Urinary bladder (tissue), 4 donors: ENCODE results near the gene TTC12. TPM values are rescaled to one million over a fixed set of nuclear protein-coding genes. Genes with fewer than 3 reads are reported as not detected.
A peak's percentile ranks its signal among the peaks of the same experiment; 100 is the strongest.
"Not testable (repeated sequence)": the region's sequence is repeated elsewhere in the genome, so short reads cannot be mapped to it uniquely, and the experiment has no call there.

Source experiments
- DNase-seq: peaks from one replicate; pipeline ENCODE4 v3.0.0-alpha.2; 2015; ENCODE audit errors: extremely low spot score
- H3K27ac ChIP-seq: one replicate; pipeline ENCODE4 v1.5.1; 2013; ENCODE audit warnings: low read depth, mild to moderate bottlenecking, moderate library complexity
- H3K36me3 ChIP-seq: one replicate; pipeline ENCODE4 v1.6.1; 2013; ENCODE audit warnings: mild to moderate bottlenecking, moderate library complexity; ENCODE audit not compliant: insufficient read depth
- H3K4me1 ChIP-seq: one replicate; pipeline ENCODE4 v1.6.1; 2013; ENCODE audit warnings: mild to moderate bottlenecking, moderate library complexity; ENCODE audit not compliant: insufficient read depth
- H3K4me3 ChIP-seq: one replicate; pipeline ENCODE4 v1.5.1; 2013; ENCODE audit warnings: low read depth, low read length
- WGBS: extraction: QIAGEN DNeasy Blood & Tissue Kit; methylation state at CpG from one replicate; pipeline ENCODE4 v1.1.7; 2013; 5-methylcytosine and 5-hydroxymethylcytosine counted together
- polyA plus RNA-seq: library from polyadenylated mRNA; stranded (reverse); fragments of 200-250 nt; gene quantifications from one replicate; pipeline ENCODE4 v1.2.3, GENCODE V29; 2013
- total RNA-seq: library from RNA; depleted of rRNA; stranded (reverse); fragments of >200 nt; gene quantifications from one replicate; pipeline ENCODE4 v1.2.3, GENCODE V29; 2014
- donor health status: healthy with polysubstance abuse.
- donor health status: healthy.

The TTC12 gene
- total and polyA plus RNA-seq, 2 donors = 12.0 to 27.7 TPM

DNA sequence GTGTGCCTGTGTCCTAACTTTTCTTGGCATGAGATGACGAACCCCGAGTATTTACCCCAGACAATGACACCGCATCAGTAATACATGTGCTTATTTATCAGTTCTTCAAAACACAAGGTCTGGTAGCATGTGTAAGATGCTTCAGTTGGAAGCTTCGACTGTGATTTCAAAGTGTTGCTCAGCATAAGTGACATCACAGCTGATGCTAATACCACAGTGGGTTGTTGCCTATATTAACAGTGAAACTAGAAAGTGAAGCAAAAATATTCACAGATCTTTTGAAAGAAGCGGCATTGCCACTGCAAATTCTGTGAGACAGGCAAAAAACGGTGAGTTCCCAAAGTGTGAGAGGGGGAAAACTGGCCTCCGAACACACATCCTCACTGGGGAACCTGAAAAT, 18.4 kb upstream of the TTC12 start:
- Histone ChIP-seq H3K4me1 (no peaks in the 10 kb centered on the region), H3K4me3 (no peak overlapping the region), H3K36me3 (no peaks in the 10 kb centered on the region), H3K27ac (no peak overlapping the region)
- 80% methylated on average over 7 of the region's 7 CpGs for WGBS
- DNase-seq = no peak

DNA sequence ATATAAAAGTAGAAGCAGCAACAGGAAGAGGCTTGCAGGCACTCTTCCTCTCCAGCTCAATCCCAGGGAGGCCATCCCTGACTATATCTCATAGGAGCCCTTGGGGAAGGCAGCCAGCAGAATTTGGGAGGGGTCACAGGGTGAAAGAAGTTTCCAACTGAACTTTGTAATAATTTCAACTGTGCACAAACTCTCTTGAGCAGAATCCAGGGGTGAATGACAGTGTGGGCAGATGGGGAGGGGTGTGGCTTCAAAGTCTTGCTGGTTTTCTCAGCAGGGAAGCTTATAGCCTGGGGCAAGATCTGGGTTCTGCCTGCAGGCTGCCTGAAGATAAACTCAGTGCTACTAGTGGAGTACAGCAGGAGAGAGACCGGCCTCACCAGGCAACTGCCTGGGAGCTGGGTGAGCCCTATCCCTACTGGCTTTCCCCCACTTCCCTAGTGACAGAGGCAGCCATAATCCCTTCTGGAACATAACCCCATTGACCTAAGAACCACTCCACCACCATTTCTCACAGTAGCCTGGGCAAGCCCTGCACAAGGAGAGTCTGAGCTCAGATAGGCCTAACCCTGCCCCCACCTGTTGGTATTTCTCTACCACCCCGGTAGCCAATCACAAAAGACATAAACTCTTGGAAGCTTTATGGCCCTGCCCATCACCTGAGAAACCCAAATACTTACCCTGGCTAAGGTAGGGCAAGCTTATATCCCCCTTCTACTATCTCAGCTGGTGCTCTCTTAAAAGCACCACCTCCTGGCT, 17.8 kb upstream of the TTC12 start:
- WGBS = 76% methylated on average over 2 of the region's 2 CpGs
- Histone ChIP-seq H3K27ac (no peak overlapping the region), H3K4me1 (no peaks in the 10 kb centered on the region), H3K4me3 (no peak overlapping the region), H3K36me3 (no peaks in the 10 kb centered on the region)
- DNase-seq = no peak

DNA sequence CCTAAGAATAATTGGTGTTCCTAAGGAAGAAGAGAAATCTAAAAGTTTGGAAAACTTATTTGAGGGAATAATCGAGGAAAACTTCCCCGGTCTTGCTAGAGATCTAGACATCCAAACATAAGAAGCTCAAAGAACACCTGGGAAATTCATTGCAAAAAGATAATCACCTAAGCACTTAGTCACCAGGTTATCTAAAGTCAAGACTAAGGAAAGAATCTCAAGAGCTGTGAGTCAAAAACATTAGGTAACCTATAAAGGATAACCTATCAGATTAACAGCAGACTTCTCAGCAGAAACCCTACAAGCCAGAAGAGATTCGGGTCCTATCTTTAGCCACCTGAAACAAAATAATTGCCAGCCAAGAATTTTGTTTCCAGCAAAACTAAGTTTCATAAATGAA, 15.9 kb upstream of the TTC12 start:
- 96% methylated on average over 3 of the region's 3 CpGs for WGBS

DNA sequence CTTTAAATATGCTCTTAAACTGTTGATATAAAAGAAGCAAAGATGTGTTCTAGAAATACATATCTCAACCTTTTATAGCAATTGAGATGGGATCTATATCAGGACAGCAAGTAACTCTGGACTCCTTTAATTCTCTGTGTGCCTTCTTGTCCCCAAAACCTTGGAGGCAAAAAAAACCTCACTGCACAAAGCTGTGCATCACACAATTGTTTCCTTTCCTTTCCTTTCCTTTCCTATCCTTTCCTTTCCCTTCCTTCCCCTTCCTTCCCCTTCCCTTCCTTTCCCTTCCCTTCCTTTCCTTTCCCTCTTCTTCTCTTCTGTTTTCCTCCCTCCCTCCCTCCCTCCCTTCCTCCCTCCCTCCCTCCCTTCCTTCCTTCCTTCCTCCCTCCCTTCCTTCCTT, 9.5 kb upstream of the TTC12 start:
- no peak overlapping the region for H3K27ac ChIP-seq
- no peak for DNase-seq
- no peaks in the 10 kb centered on the region for H3K4me1 ChIP-seq

More for the DNA sequence above, 15.9 kb upstream of the TTC12 start:
- H3K4me1 ChIP-seq, H3K36me3 ChIP-seq, DNase-seq, H3K27ac ChIP-seq, H3K4me3 ChIP-seq: not testable (repeated sequence)

DNA sequence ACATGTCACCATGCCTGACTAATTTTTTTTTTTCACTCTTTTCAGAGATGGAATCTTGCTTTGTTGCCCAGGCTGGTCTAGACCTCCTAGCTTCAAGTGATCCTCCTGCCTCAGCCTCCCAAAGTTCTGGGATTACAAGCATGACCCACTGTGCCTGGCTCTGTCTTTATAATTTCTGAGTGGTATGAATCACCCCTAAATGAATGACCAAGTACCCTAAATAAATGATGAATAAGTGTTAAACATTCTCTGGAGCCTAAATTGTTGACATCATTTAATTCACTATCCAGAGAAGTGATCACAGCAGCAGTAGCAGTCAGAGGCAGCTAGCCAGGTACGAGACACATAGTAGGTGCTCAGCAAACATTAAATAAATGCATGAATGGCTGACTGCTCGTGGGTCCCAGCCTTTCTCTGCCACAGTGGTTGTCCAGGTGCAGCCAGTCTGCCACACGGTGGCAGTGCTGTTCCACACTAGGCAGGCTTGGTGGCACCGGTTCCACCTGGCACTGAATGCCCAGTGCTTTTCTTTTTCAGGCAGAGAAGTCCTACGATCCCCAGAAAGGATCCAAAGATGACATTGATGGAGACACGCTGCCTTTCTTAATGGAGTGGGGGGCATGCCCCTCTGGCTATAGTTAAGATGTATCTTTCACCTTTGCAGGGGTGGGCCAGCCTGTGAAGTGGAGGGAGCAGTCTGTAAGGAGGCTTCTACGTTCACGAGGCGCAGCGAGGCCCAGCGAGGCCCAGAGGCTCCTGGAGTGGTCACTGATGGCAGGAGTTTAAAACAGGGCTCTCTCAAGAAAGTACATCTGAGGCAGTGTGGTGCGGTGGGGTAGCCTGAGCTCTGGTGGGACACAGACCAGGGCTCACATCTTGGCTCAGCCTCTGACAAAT, 8.7 kb upstream of the TTC12 start:
- DNase-seq = no peak
- H3K4me1 ChIP-seq = no peaks in the 10 kb centered on the region
- H3K4me3 ChIP-seq = no peak overlapping the region
- H3K27ac ChIP-seq = no peak overlapping the region
- H3K36me3 ChIP-seq = no peaks in the 10 kb centered on the region
- 41% methylated on average over 12 of the region's 12 CpGs for WGBS

More for the DNA sequence above, 9.5 kb upstream of the TTC12 start:
- Histone ChIP-seq H3K4me3 (no peak overlapping the region), H3K36me3 (no peaks in the 10 kb centered on the region)

DNA sequence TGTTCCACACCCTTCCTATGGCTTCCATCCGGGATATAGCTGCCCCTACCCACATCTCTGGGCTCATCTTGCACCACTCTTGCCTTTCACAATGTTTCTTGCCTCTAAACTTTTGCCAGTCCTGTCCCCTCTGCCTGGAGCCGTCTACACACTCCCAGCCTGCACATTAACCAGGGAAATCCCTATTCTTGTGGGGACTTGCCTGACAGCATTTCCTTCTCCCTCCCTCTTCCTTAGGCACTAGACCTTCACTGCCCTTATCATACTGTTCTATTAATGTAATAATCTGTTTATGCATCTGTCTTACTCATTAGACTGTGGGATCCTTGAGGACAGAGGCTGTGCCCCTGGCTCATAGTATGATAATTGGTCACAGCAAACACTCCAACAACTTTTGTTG, 5.8 kb upstream of the TTC12 start:
- no peak for DNase-seq
- Histone ChIP-seq H3K27ac (no peak overlapping the region), H3K4me1 (no peaks in the 10 kb centered on the region), H3K36me3 (no peaks in the 10 kb centered on the region), H3K4me3 (no peak overlapping the region)
- WGBS = 63% methylated on average over 2 of the region's 2 CpGs

DNA sequence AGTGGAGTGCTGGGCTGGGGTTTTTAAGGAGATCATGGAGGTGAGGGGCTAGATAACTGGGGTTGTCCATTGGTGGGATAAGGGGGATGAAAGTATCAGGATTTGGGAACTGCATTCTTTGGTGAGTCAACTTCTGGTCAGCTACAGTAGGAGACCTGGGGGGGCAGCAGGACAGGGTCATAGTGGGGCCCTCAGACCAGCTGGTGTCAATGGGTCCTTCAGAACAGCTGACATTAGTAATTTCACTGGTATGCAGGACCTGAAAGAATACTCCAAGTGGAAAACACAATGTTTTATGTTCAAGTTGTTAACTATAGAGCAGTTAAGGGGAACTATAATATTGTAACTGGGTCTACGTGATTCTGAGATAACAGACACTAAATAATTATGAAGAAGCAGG, 2.8 kb upstream of the TTC12 start:
- Histone ChIP-seq H3K36me3 (no peaks in the 10 kb centered on the region), H3K4me1 (no peaks in the 10 kb centered on the region), H3K4me3 (no peak overlapping the region), H3K27ac (no peak overlapping the region)
- no peak for DNase-seq
- WGBS = 88% methylated on average over 1 of the region's 1 CpG

DNA sequence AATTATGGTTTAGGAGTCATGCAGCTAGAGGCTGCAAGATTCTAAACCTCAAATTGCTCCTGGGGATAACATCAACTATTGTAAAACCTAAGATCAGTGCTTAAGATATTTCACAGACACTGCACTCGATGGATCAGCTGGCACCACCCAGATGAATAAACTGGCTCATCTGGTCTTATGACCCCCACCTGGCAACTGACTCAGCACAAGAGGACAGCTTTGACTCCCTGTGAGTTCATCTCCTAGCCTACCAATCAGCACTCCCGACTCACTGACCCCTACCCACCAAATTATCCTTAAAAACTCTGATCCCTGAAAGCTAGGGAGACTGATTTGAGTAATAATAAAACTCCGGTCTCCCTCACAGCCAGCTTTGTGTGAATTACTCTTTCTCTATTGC, 782 bp upstream of the TTC12 start:
- 76% methylated on average over 3 of the region's 3 CpGs for WGBS
- no peaks in the 10 kb centered on the region for H3K36me3 ChIP-seq
- H3K27ac ChIP-seq = no peak overlapping the region
- no peak overlapping the region for H3K4me3 ChIP-seq
- no peaks in the 10 kb centered on the region for H3K4me1 ChIP-seq
- no peak for DNase-seq

DNA sequence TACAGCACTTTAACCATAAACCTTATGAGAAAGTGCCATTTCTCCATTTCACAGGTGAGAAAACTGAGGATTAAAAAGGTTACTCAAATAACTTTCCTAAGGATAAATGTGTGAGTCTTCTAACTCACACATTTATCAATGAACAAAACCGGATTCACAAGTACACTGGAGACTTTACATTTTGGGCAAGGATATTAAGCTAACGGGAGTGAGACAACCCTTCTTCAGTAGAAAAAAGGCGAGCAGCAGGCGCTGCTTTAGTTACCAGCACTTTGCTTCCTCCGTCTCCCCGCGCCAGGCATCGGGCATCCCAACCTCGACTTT, 356 bp upstream of the TTC12 start:
- H3K4me3 ChIP-seq = peak overlapping the region; percentile 59
- no peaks in the 10 kb centered on the region for H3K36me3 ChIP-seq
- WGBS = 4% methylated on average over 9 of the region's 9 CpGs
- H3K4me1 ChIP-seq = no peaks in the 10 kb centered on the region
- no peak for DNase-seq
- H3K27ac ChIP-seq = no peak overlapping the region

DNA sequence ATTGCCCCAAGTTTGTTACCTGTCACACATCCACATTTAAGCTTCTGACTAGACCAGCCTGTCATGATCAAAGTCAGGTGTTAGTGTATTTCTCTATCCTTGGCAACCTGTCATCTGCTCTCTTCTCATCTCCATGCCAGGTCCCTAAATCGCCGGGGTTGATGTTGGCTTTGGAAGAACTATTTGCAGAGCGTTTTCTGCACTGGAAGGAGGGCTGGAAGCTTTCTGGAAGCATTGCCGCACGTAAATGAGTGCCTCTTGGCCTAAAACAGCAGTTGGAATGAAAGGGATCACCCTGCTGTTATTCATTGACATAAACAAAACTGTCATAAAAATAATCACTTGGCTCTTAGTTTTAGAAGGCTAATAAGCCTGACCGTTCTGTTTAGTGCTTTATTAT, 1.4 kb downstream of the TTC12 start:
- Histone ChIP-seq H3K36me3 (no peaks in the 10 kb centered on the region), H3K4me1 (no peaks in the 10 kb centered on the region), H3K27ac (no peak overlapping the region), H3K4me3 (no peak overlapping the region)
- WGBS = 21% methylated on average over 6 of the region's 6 CpGs
- DNase-seq = no peak

DNA sequence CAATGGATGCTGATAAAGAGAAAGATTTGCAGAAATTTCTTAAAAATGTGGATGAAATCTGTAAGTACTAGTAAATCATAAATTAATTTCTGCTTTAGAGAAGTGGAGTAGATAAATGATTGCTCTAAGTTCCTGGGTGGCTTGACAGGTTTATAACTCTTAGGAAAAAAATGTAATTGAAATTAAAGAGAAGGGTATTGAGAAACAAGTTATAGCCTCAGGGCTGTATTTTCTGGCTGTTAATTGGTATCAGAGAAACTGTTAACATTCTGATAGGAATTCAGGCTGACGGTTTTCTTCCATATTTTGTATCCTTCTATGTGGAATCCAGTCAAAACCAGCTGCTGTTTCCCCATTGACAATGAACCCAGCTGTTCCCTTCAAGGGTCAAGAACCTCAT, 1.9 kb downstream of the TTC12 start:
- DNase-seq = no peak
- 54% methylated on average over 1 of the region's 1 CpG for WGBS
- H3K27ac ChIP-seq = no peak overlapping the region
- no peaks in the 10 kb centered on the region for H3K4me1 ChIP-seq
- no peaks in the 10 kb centered on the region for H3K36me3 ChIP-seq
- no peak overlapping the region for H3K4me3 ChIP-seq

DNA sequence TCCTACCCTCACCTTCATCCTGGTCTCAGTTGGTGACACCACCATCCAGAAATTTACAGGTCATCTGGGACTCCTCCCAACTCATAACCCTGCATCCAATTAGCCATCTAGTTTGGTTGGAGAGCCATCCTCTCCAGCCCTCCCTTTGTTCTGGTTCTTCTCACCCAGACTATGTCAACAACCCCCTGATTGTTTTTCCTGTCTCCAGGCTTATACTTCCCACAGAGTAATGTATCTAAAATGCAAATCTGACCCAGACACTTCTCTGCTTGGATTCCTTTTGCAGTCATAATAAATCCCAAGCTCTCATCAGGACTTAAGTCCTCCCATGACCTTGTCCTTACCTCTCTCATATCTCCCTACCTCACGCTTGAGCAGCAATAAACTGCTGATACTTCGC, 3.0 kb downstream of the TTC12 start:
- Histone ChIP-seq H3K4me1 (no peaks in the 10 kb centered on the region), H3K36me3 (no peaks in the 10 kb centered on the region), H3K4me3 (no peak overlapping the region), H3K27ac (no peak overlapping the region)
- WGBS = 72% methylated on average over 2 of the region's 2 CpGs
- DNase-seq = no peak

DNA sequence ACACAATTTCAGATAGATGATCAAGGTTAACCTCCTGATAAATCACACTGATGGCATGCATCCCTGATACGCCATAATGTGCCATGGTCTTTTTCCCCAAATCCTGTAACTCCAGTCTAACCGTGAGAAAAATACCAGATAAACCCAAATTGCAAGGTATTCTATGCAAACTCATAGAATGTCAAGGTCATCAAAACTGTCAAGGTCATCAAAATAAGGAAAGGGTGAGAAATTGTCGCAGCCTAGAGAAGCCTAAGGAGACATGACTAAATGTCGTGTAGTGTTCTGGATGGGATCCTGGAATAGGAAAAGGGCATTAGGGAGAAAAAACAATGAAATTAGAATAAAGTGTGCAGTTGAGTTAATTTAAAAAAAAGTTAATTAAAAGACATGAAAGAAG, 4.7 kb downstream of the TTC12 start:
- 97% methylated on average over 4 of the region's 4 CpGs for WGBS
- no peak for DNase-seq
- no peak overlapping the region for H3K4me3 ChIP-seq
- H3K27ac ChIP-seq = no peak overlapping the region
- peaks cover 2% of the 10 kb centered on the region for H3K36me3 ChIP-seq
- no peaks in the 10 kb centered on the region for H3K4me1 ChIP-seq

DNA sequence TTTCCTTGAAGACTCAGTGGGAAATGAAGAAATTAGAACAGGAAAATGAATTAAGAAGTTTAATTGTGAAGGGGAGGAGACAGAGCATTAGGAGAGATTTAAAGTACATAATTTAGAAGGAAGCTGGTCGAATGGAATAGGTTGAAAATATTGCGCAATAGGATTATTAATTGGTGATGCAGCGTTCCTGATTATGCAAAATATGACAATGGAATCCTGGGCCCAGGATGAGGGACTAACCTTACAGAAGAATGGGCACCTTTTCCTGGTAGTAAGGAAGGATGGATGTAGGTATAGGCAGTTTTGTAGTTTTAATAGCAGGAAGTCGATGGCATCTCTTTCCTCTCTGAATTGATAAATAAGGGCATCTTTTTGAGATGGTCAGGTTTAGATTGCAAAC, 7.8 kb downstream of the TTC12 start:
- Histone ChIP-seq H3K4me1 (no peaks in the 10 kb centered on the region), H3K27ac (no peak overlapping the region), H3K36me3 (peaks cover 4% of the 10 kb centered on the region), H3K4me3 (no peak overlapping the region)
- DNase-seq = no peak
- WGBS = 67% methylated on average over 4 of the region's 4 CpGs
